Nephron (organoid): ENCODE data around the gene CFAP92.

ENCODE experiments used
- H3K27ac Mint-ChIP-seq, 3 experiments: 2 replicates each; pipeline ENCODE4 v1.8.0; 2020; ENCODE audit warnings: mixed read lengths in 3 of 3, mild to moderate bottlenecking in 2 of 3, moderate library complexity in 1 of 3
- H3K27me3 Mint-ChIP-seq: 2 replicates; pipeline ENCODE4 v1.8.0; 2021; ENCODE audit warnings: low read depth, mild to moderate bottlenecking, moderate library complexity, mixed read lengths
- H3K36me3 Mint-ChIP-seq: 2 replicates; pipeline ENCODE4 v1.8.0; 2020; ENCODE audit warnings: low read depth, mixed read lengths
- H3K4me1 Mint-ChIP-seq: 2 replicates; pipeline ENCODE4 v1.8.0; 2020; ENCODE audit warnings: mixed read lengths
- H3K4me3 Mint-ChIP-seq, 3 experiments: 2 replicates each; pipeline ENCODE4 v1.8.0; 2020; ENCODE audit warnings: mild to moderate bottlenecking in 3 of 3, mixed read lengths in 3 of 3, moderate library complexity in 2 of 3
- H3K9me3 Mint-ChIP-seq: 2 replicates; pipeline ENCODE4 v1.8.0; 2020; ENCODE audit warnings: mixed read lengths
- TF ChIP-seq, protein P1 (sequence below), 3 experiments: fragments of 200-600 bp; sonication (generic); IDR thresholded peaks; one replicate each; pipeline ENCODE4 v1.5.0; 2021; ENCODE audit warnings: antibody characterized with exemption in 3 of 3; ENCODE audit not compliant: unreplicated experiment in 3 of 3

Gene CFAP92

DNA sequence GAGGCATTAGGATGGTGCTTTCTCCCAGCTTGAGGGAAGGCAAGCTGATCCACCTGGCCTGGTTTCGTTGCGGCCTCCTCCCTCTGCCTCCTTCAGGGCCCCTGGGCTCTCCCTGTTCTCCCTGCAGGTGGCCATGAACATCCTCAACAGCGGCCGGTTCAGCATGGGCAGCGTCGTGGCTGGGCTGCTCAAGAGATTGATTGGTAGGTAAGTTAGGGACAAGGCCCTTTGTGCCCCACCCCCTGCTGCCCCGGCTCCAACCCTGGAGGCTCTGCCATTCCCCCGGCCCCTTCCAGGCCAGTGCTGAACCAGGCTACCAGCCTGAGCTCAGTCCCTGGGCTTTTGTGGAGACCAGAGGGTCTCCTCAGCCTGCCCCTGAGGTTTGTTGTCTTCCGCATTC, 91.5 kb downstream of the CFAP92 start:
- Mint-ChIP-seq H3K4me1 (no peaks in the 10 kb centered on the region), H3K9me3 (no peaks in the 10 kb centered on the region), H3K4me3 (no peak overlapping the region), H3K27ac (no peak overlapping the region), H3K27me3 (no peaks in the 10 kb centered on the region), H3K36me3 (peaks cover 71% of the 10 kb centered on the region)
- TF ChIP-seq, protein P1, sequence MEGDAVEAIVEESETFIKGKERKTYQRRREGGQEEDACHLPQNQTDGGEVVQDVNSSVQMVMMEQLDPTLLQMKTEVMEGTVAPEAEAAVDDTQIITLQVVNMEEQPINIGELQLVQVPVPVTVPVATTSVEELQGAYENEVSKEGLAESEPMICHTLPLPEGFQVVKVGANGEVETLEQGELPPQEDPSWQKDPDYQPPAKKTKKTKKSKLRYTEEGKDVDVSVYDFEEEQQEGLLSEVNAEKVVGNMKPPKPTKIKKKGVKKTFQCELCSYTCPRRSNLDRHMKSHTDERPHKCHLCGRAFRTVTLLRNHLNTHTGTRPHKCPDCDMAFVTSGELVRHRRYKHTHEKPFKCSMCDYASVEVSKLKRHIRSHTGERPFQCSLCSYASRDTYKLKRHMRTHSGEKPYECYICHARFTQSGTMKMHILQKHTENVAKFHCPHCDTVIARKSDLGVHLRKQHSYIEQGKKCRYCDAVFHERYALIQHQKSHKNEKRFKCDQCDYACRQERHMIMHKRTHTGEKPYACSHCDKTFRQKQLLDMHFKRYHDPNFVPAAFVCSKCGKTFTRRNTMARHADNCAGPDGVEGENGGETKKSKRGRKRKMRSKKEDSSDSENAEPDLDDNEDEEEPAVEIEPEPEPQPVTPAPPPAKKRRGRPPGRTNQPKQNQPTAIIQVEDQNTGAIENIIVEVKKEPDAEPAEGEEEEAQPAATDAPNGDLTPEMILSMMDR (IDR thresholded peaks at IDR 0.05; ENCODE audit: unreplicated experiment in 3 of 3): no peak

DNA sequence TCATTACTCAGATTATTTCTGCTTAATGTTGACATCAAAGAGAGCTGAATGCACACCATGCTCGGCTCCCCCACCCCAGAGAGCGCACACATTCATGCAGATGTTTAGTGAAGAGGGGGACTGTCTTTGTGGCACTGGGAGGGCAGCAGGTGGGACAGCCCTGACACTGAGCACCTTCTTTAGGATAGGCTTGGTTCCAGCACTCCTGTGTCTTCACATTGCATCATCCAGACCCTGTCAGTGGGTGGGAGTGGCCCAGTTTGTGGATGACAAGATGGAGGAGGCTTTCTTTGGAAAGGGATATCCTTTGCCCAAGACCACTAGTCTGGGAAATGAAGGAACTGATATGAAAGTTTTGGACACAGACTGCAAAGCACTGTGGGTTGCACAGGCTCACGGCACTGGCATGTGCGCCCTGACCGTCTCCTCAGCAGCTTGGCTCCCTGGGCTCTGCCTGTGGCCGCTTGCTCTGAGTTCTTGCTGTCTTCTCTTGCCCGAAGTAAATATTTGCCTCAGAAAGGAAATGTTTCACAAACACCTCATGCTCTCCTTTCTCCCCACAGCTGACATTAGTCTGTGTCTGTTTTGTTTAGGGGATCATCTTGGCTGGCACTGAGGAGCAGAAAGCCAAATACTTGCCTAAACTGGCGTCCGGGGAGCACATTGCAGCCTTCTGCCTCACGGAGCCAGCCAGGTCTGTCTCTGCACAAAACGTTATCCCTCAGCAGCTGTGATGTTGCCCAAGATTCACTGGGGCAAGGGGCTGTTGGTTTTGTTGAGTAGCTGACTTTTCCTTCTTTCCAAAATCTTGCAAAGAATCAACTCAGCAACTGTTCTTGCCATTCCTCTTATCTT, 97.8 kb downstream of the CFAP92 start:
- Mint-ChIP-seq H3K36me3 (peaks cover 74% of the 10 kb centered on the region), H3K27me3 (no peaks in the 10 kb centered on the region), H3K4me3 (no peak overlapping the region), H3K27ac (no peak overlapping the region), H3K9me3 (no peaks in the 10 kb centered on the region), H3K4me1 (no peaks in the 10 kb centered on the region)
- TF ChIP-seq, protein P1 (IDR thresholded peaks at IDR 0.05; ENCODE audit: unreplicated experiment in 3 of 3): no peak

DNA sequence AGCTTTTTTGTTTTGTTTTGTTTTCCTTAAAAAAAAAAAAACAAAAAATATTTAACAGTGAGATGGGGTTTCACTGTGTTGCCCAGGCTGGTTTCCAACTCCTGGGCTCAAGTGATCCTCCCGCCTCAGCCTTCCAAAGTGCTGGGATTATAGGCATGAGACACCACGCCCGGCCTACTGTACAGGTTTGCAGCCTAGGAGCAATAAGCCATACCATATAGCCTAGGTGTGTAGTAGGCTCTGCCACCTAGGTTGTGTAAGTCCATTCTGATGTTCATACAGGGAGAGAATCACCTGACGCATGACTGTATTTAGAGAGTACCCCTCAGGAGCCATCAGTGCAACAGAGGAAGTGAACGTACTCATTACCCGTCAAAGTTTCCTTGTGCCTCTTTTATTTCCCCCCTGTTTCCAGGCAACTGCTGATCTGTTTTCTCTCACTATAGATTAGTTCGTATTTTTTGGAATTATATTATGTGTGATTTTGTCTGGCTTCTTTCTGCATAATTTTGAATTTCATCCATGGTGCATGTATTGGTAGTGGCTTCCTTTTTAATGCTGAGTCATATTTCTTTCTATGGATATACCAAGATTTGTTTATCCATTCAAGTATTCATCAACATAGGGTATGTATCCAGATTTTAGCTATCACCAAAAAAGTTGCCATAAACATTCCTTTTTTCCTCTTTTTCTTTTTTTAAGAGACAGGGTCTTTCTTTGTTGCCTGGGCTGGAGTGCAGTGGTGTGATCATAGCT, 104.6 kb downstream of the CFAP92 start:
- H3K4me1 Mint-ChIP-seq: no peaks in the 10 kb centered on the region
- H3K9me3 Mint-ChIP-seq: no peaks in the 10 kb centered on the region
- H3K4me3 Mint-ChIP-seq: no peak overlapping the region
- no peaks in the 10 kb centered on the region for H3K27me3 Mint-ChIP-seq
- H3K36me3 Mint-ChIP-seq: peaks cover 36% of the 10 kb centered on the region
- TF ChIP-seq, protein P1 (IDR thresholded peaks at IDR 0.05; ENCODE audit: unreplicated experiment in 3 of 3): no peak
- no peak overlapping the region for H3K27ac Mint-ChIP-seq

DNA sequence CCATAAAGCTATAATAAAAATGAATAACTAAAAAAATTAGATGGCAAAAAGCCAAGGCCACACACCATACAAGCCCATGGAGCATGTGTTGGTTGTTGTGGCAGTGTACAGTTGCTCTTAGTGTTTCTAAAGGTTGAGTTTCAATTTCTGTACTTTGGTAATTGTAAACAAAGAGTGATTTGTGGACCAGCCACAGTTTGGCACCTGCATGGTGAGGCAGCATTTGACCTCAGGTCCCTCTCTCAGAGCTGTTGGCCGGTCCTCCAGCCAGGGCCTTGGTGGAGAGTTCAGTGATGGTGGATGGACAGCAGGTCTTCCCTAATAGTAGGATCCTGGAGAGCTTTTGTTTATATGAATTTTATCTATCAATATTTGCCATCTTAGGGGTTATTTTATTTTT, 108.9 kb downstream of the CFAP92 start:
- Mint-ChIP-seq H3K36me3 (peaks cover 36% of the 10 kb centered on the region), H3K4me1 (peaks cover 26% of the 10 kb centered on the region), H3K27ac (no peak overlapping the region), H3K4me3 (no peak overlapping the region), H3K27me3 (no peaks in the 10 kb centered on the region), H3K9me3 (no peaks in the 10 kb centered on the region)
- TF ChIP-seq, protein P1 (IDR thresholded peaks at IDR 0.05; ENCODE audit: unreplicated experiment in 3 of 3): no peak

DNA sequence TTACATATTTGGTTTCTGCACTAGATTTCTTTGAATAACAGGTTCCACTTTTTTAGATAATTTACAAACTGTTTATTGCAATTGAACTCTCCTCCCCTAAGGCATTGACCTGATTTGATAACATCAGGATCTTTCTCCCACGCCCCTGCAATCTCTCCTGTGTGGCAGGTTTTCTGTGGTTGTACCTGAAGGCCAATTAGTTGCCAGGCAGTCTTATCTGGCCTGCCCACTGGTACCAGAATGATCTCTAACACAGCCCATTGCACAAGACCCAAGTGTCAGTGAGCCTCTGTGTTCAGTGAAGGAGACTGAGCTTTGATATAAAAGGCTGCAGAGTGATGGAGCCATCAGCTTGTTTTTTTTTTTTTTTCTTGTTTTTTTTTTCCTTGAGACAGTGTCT, 111.2 kb downstream of the CFAP92 start:
- H3K4me3 Mint-ChIP-seq: peak overlapping the region; percentile 35 to 76 (median 72)
- H3K4me1 Mint-ChIP-seq: peaks cover 46% of the 10 kb centered on the region
- TF ChIP-seq, protein P1 (IDR thresholded peaks at IDR 0.05; ENCODE audit: unreplicated experiment in 3 of 3): no peak
- peaks cover 28% of the 10 kb centered on the region for H3K36me3 Mint-ChIP-seq
- no peaks in the 10 kb centered on the region for H3K9me3 Mint-ChIP-seq
- H3K27me3 Mint-ChIP-seq: no peaks in the 10 kb centered on the region
- no peak overlapping the region for H3K27ac Mint-ChIP-seq
